HG02870 (cell line): ENCODE data around the gene CACNB4.
A peak's percentile ranks its signal among the peaks of the same experiment; 100 is the strongest.

Experiments
- ATAC-seq: cut with Tn5 transposase; IDR thresholded peaks from one replicate; pipeline ENCODE4 v1.9.1; 2021; ENCODE audit warnings: mild to moderate bottlenecking, moderate library complexity; ENCODE audit not compliant: unreplicated experiment

The CACNB4 gene

GRCh38 chr2:151872463-151872862 lies 226.4 kb downstream of the CACNB4 start:
- no peak for ATAC-seq

DNA sequence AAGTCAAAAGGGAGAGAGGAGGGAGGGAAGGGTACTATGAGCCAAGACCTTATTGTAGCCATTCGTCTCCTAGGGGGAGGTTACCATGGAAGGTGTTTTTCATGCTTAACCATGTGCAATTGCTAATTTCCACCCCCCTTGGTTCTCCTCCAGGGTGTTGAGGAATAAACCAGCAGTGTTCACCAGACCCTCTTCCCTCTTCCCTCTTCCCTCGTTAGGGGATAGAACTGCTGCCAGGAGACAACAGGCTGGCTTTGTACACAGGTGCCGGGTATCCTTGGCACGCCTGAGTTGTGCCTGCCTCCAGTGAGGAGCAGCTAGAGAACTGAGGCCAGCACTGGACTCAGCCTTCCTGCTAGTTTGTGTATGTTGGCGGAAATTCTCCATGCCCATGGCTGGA lies 229.6 kb downstream of the CACNB4 start:
- no peak for ATAC-seq

GRCh38 chr2:151862700-151863099 lies 236.1 kb downstream of the CACNB4 start:
- peak; percentile 99 for ATAC-seq

- no peak for ATAC-seq
Observed at GRCh38 chr2:151861174-151861573, 237.7 kb downstream of the CACNB4 start.

- no peak for ATAC-seq
Observed at GRCh38 chr2:151860613-151861146, 238.2 kb downstream of the CACNB4 start.

DNA sequence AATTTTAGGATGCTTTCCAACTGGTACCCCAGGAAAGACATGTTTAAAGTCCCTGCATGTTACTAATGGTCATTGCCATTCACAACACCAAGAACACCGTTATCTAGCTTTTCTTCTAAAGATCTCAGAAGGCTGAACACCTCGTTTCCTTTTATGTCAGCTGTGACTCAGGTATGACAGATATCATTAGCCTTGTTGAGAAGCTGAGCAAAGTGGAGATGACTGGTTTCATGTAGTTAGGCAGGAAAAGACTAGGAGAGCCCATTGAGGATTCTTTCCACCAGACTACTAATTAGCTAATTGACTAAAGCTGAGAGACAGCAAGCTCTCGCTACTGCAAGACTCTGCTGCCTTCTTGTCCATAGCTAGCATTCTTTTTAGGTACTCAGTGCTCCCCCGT lies 238.6 kb downstream of the CACNB4 start:
- ATAC-seq = no peak

GRCh38 chr2:151857650-151858049 lies 241.2 kb downstream of the CACNB4 start:
- no peak for ATAC-seq

- no peak for ATAC-seq
Observed at GRCh38 chr2:151855111-151855510, 243.7 kb downstream of the CACNB4 start.

DNA sequence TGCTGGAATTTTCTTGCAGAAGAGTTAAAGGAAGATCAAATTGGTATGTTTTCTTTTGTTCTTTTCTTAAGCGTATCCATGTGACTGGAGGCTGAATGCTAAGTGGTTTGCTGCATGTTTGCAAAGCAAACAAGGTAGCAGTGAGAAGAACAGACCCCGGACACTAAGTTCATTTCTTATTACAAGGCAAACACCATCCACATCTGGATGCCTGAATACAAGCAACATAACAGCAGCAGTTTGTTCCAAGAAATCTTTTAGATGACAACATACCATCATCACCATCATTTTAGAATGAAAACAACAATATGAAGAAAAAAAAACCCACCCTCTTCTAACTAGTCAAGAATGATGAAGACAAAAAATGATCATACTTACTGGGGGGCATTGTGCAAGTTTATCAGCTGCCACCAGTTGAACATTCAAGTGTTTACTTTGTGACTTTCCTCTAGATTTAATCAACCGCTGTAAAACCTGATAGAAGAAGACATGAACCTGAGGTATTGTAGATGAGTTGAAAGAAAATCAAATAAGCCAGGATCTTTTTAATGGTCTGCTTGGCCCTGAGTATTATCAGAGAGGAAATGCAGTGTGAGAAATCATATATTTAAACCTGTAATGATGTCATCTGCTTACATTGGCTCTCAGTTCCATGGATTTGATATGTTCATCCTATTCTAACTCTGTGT lies 245.6 kb downstream of the CACNB4 start:
- no peak for ATAC-seq

DNA sequence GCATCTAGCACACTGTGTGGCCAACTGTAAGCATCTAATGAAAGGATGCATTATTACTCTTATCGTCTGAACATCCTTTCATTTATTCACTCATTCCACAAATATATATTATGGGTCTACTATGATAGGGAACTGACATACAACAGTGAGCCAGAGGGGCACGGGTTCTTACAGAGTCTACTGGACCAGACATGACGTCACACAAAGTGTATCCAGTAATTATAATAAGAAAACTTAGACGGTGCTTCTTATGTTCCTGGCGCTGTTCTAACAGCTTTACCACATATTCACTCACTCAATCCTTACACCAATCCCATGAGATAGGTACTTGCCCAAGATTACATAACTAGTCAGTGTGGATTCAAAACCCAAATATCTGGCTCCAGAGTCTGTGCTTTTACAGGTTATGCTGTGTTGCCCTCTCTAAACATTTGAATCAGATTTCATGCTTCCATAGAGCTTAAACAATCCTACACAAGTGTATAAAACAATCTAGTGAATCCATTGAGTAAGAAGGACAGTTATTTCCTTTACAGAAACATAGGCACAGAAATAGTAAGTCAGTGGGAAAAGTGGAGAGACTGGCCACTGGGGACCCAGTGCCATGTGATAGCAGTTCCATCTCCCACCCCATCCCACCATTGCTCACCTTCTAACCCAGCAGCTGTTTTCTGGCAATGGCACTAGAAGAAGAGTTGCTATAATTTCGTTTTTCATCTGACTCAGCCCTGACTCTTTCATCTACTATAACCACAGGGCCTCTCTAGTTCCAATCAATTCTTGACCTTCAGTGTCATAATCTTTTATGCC lies 246.4 kb downstream of the CACNB4 start:
- no peak for ATAC-seq

- no peak for ATAC-seq
Observed at GRCh38 chr2:151851761-151852160, 247.1 kb downstream of the CACNB4 start.

- no peak for ATAC-seq
Observed at GRCh38 chr2:151849413-151850010, 249.3 kb downstream of the CACNB4 start.

- peak; percentile 67 for ATAC-seq
Observed at GRCh38 chr2:151845884-151846283, 253.0 kb downstream of the CACNB4 start.

DNA sequence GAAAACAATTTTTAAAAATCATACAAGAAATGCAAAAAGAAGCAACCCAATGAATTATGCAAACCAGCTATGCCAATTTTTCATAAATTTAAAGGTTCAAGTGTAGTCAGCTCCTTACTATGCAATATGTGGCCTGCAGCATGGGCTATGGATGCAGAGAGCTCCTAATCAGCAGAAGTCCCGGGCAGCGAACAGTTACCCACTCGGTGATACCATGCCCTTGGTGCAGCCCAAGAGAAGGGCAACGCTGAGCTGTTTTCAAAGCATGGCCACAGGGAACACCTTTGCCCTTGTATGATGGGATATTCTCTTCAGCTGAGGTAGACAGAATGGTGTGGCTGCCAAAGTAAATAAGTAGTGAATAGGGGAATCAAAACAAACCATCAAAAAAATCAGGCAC lies 253.4 kb downstream of the CACNB4 start:
- no peak for ATAC-seq

DNA sequence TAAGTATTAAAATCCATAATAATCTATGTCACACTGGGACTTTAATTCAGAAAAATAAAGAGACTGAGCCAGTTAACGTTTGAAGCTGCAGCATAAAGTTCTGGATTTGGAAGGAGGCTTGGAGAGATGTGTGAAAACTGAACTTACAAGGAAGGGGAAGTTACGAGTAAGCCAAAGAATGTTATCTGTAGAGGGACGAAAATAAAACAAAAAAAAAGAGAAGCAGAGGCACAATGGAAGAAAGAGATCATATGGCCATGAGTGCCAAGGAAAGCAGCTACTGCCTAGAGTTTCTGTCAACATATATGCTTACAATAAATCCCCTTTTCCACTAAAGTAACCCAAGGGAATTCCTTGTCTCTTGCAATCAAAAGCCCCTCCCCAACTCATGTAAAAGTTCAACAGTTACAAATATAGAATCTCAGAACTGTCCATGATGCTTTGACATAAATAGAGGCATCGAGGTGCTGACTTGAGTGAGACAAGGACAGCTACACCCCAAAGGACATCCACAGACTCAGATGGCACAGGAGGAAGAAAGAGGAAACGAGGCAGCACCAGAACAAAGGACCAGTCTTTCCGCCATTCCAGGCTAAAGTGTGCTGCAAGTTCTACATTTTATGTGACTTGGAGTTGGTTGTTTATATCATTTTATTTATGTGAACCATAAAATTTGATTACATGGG lies 254.5 kb downstream of the CACNB4 start:
- no peak for ATAC-seq

DNA sequence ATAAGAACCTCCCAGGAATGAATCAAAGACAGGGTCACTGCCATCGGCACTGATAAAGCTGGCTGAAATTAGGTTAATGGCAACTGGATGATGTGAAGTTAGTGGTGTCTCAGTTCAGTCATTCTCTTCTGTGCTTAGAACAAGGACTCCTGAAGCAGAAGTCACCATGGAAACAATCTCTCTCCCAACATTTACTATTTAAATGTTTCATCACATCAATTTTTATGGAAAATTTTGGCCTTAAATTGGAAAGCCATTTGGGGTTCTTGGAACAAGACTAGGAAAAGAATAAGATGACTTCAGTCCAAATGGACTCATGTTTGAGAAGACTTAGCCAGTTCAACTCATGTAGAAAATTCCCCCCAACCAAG lies 255.2 kb downstream of the CACNB4 start:
- no peak for ATAC-seq

- ATAC-seq = peak; percentile 15
Observed at GRCh38 chr2:151842830-151843690, 255.8 kb downstream of the CACNB4 start.

- no peak for ATAC-seq
Observed at GRCh38 chr2:151841047-151841424, 257.8 kb downstream of the CACNB4 start.

GRCh38 chr2:151840216-151841046 lies 258.4 kb downstream of the CACNB4 start:
- ATAC-seq = peak; percentile 99
